HG02981 (cell line): ENCODE results near the gene ITGA3.
"Not testable (repeated sequence)": the region's sequence is repeated elsewhere in the genome, so short reads cannot be mapped to it uniquely, and the experiment has no call there.

Experiments used
- ATAC-seq: cut with Tn5 transposase; IDR thresholded peaks from one replicate; pipeline ENCODE4 v1.9.1; 2021; ENCODE audit warnings: mild to moderate bottlenecking, moderate library complexity; ENCODE audit not compliant: unreplicated experiment

The ITGA3 gene

GRCh38 chr17:50051082-50051576 is 4.8 kb upstream of the ITGA3 start:
- ATAC-seq, result no peak

GRCh38 chr17:50051606-50052005 is 4.3 kb upstream of the ITGA3 start:
- no peak for ATAC-seq

GRCh38 chr17:50052241-50052796 is 3.6 kb upstream of the ITGA3 start:
- no peak for ATAC-seq

- no peak for ATAC-seq
Observed at GRCh38 chr17:50052822-50053653, 2.9 kb upstream of the ITGA3 start.

GRCh38 chr17:50053654-50053960 is 2.3 kb upstream of the ITGA3 start:
- ATAC-seq, result no peak

- ATAC-seq, result no peak
Observed at GRCh38 chr17:50055055-50055425, 870 bp upstream of the ITGA3 start.

GRCh38 chr17:50056217-50056960 is 479 bp downstream of the ITGA3 start:
- no peak for ATAC-seq

GRCh38 chr17:50056961-50057330 is 1.0 kb downstream of the ITGA3 start:
- ATAC-seq, result no peak

GRCh38 chr17:50057521-50057991 is 1.6 kb downstream of the ITGA3 start:
- ATAC-seq, result no peak

- no peak for ATAC-seq
Observed at GRCh38 chr17:50058296-50058953, 2.5 kb downstream of the ITGA3 start.

GRCh38 chr17:50059256-50059655 is 3.3 kb downstream of the ITGA3 start:
- no peak for ATAC-seq

- no peak for ATAC-seq
Observed at GRCh38 chr17:50059759-50060273, 3.9 kb downstream of the ITGA3 start.

- no peak for ATAC-seq
Observed at GRCh38 chr17:50060951-50061712, 5.2 kb downstream of the ITGA3 start.

GRCh38 chr17:50061713-50062045 is 5.8 kb downstream of the ITGA3 start:
- ATAC-seq, result not testable (repeated sequence)

GRCh38 chr17:50062293-50063243 is 6.7 kb downstream of the ITGA3 start:
- no peak for ATAC-seq

- ATAC-seq, result no peak
Observed at GRCh38 chr17:50063561-50064252, 7.8 kb downstream of the ITGA3 start.

- ATAC-seq, result no peak
Observed at GRCh38 chr17:50064253-50065001, 8.5 kb downstream of the ITGA3 start.

GRCh38 chr17:50065056-50065455 is 9.1 kb downstream of the ITGA3 start:
- no peak for ATAC-seq
